ENCODE measurements around the gene ZSCAN32. TPM values are rescaled to one million over a fixed set of nuclear protein-coding genes. Genes with fewer than 3 reads are reported as not detected.

Gene ZSCAN32
- total RNA-seq, 1 experiment from 2014 or later = 20.0 TPM

DNA sequence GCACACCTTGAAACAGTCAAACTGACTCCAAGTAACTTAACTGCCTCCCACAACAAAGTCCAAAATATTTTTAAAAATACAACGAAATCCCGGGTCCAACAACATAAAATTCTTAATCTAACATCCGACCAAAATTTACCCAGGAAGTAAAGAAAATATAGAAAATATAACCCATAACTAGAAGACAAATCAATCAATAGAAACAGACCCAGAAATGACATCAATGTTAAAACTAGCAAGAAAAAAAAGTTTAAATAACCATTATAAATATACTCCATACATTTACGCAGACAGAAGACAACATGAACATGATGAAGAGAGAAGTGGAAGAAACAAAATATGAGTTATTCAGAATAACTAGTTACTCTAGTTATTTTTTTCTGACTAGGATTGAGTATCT lies 38.8 kb upstream of the ZSCAN32 start:
- Histone ChIP-seq H3K4me2 (ENCODE audit: low read length) (no peak overlapping the region), H4K20me1 (ENCODE audit: insufficient read depth) (no peaks in the 10 kb centered on the region), H3K4me1 (ENCODE audit: control insufficient read depth in 1 of 2, insufficient read depth in 2 of 2, low read length in 2 of 2) (peaks cover 0 to 9% of the 10 kb centered on the region in 2 experiments; a peak in 1 of 4 replicates), H3K9ac (ENCODE audit: low read length) (no peak overlapping the region), H3K27me3 (ENCODE audit: insufficient read depth, low read length) (no peaks in the 10 kb centered on the region), H3K9me3 (ENCODE audit: control insufficient read depth in 1 of 2, insufficient read depth in 1 of 2, low read depth in 1 of 2, low read length in 2 of 2) (0 out of 4 replicates have a peak, but pooled peaks cover 0 to 4% of the 10 kb centered on the region in 2 experiments), H3K4me3 (replicated peaks in 1 of 2; ENCODE audit: low read depth in 1 of 2, low read length in 2 of 2) (no peak overlapping the region), H3K36me3 (ENCODE audit: control insufficient read depth in 1 of 2, insufficient read depth in 2 of 2, low read length in 2 of 2) (peaks cover 4 to 14% of the 10 kb centered on the region in 2 experiments; a peak in 3 of 4 replicates), H3K79me2 (ENCODE audit: insufficient read depth, low read length) (peaks cover 38% of the 10 kb centered on the region), H3K27ac (ENCODE audit: low read depth, low read length) (no peak overlapping the region), H3K9me2 (ENCODE audit: insufficient read depth) (no peaks in the 10 kb centered on the region), H2AFZ (ENCODE audit: low read depth, low read length, poor library complexity, severe bottlenecking) (no peak overlapping the region)
- no peak for ATAC-seq
- no peak for DNase-seq (ENCODE audit: low read depth, low spot score)
- CTCF ChIA-PET = no interaction called here
- POLR2A ChIA-PET = no interaction called here
- intact Hi-C loops (cut with micrococcal nuclease) = loop anchor here (10.0 kb wide), 1 partner anchor 175 kb away; no protein-coding TSS in a partner anchor
- RAD21 ChIA-PET (ENCODE audit: low non-redundant PET in 1 of 2, low total read pairs in 2 of 2, uncharacterized antibody in 2 of 2, unreplicated experiment in 2 of 2) = no interaction called here
- TF ChIP-seq FOSL1 (IDR thresholded peaks at IDR 0.05; ENCODE audit: low read depth) (no peak), EGR1 (IDR thresholded peaks at IDR 0.05; ENCODE audit: low read depth) (no peak), YY1 (IDR thresholded peaks at IDR 0.05; ENCODE audit: extremely low read depth, insufficient replicate concordance, low read depth, low read length) (no peak), CBX3 (IDR thresholded peaks at IDR 0.05; ENCODE audit: low read depth) (no peak), SP1 (IDR thresholded peaks at IDR 0.05; ENCODE audit: low read depth) (no peak)
- TF ChIP-seq, protein P1, sequence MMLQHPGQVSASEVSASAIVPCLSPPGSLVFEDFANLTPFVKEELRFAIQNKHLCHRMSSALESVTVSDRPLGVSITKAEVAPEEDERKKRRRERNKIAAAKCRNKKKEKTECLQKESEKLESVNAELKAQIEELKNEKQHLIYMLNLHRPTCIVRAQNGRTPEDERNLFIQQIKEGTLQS (IDR thresholded peaks at IDR 0.05) = no peak
- no TSS peak for BruUV-seq (replicated peaks)

DNA sequence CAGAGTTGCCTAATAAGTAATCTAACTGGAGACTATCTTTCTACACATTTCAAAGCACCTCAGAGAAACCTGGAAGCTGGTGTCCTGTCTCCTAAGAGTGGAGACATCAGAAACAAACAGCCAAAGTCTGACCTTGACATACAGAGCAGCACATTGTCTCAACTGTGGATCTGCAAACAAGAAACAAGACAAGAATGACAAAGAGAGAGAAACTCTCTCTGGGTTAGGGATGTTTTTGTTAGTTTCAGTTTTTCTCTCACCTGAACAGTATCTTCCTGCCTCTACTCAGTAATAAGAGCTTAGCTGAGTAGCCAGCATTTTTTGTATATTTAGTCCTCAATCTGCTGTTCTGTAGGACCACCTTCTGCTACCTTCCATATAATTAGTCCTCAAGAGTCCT lies 33.6 kb upstream of the ZSCAN32 start:
- Histone ChIP-seq H3K4me2 (ENCODE audit: low read length) (no peak overlapping the region), H3K27ac (ENCODE audit: low read depth, low read length) (no peak overlapping the region), H3K27me3 (ENCODE audit: insufficient read depth, low read length) (no peaks in the 10 kb centered on the region), H3K9ac (ENCODE audit: low read length) (no peak overlapping the region), H3K9me3 (ENCODE audit: control insufficient read depth in 1 of 2, insufficient read depth in 1 of 2, low read depth in 1 of 2, low read length in 2 of 2) (no peaks in the 10 kb centered on the region), H3K4me1 (ENCODE audit: control insufficient read depth in 1 of 2, insufficient read depth in 2 of 2, low read length in 2 of 2) (no peaks in the 10 kb centered on the region), H3K79me2 (ENCODE audit: insufficient read depth, low read length) (peaks cover 5% of the 10 kb centered on the region), H2AFZ (ENCODE audit: low read depth, low read length, poor library complexity, severe bottlenecking) (no peak overlapping the region), H3K4me3 (replicated peaks in 1 of 2; ENCODE audit: low read depth in 1 of 2, low read length in 2 of 2) (no peak overlapping the region), H4K20me1 (ENCODE audit: insufficient read depth) (no peaks in the 10 kb centered on the region), H3K9me2 (ENCODE audit: insufficient read depth) (no peaks in the 10 kb centered on the region), H3K36me3 (ENCODE audit: control insufficient read depth in 1 of 2, insufficient read depth in 2 of 2, low read length in 2 of 2) (peaks cover 4 to 7% of the 10 kb centered on the region in 2 experiments; a peak in 3 of 4 replicates)
- RAD21 ChIA-PET (ENCODE audit: low non-redundant PET in 1 of 2, low total read pairs in 2 of 2, uncharacterized antibody in 2 of 2, unreplicated experiment in 2 of 2) = no interaction called here
- intact Hi-C loops (cut with micrococcal nuclease) = no loop called here
- ATAC-seq = no peak
- CTCF ChIA-PET = no interaction called here
- DNase-seq (ENCODE audit: low read depth, low spot score) = no peak
- POLR2A ChIA-PET = no interaction called here
- no peak for TF ChIP-seq EZH2phosphoT487 (IDR thresholded peaks at IDR 0.05; ENCODE audit: borderline replicate concordance)
- no peak for TF ChIP-seq RAD21 (IDR thresholded peaks at IDR 0.05; ENCODE audit: low read depth)
- TF ChIP-seq SRF (IDR thresholded peaks at IDR 0.05; ENCODE audit: low read depth) = no peak
- TF ChIP-seq, protein P2, sequence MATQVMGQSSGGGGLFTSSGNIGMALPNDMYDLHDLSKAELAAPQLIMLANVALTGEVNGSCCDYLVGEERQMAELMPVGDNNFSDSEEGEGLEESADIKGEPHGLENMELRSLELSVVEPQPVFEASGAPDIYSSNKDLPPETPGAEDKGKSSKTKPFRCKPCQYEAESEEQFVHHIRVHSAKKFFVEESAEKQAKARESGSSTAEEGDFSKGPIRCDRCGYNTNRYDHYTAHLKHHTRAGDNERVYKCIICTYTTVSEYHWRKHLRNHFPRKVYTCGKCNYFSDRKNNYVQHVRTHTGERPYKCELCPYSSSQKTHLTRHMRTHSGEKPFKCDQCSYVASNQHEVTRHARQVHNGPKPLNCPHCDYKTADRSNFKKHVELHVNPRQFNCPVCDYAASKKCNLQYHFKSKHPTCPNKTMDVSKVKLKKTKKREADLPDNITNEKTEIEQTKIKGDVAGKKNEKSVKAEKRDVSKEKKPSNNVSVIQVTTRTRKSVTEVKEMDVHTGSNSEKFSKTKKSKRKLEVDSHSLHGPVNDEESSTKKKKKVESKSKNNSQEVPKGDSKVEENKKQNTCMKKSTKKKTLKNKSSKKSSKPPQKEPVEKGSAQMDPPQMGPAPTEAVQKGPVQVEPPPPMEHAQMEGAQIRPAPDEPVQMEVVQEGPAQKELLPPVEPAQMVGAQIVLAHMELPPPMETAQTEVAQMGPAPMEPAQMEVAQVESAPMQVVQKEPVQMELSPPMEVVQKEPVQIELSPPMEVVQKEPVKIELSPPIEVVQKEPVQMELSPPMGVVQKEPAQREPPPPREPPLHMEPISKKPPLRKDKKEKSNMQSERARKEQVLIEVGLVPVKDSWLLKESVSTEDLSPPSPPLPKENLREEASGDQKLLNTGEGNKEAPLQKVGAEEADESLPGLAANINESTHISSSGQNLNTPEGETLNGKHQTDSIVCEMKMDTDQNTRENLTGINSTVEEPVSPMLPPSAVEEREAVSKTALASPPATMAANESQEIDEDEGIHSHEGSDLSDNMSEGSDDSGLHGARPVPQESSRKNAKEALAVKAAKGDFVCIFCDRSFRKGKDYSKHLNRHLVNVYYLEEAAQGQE (IDR thresholded peaks at IDR 0.05; ENCODE audit: low read depth) = no peak
- no peak for TF ChIP-seq POLR2AphosphoS5 (IDR thresholded peaks at IDR 0.05; ENCODE audit: low read depth, low read length)
- BruUV-seq (replicated peaks) = no TSS peak

Data from HCT116 (cell line).